Femur (tissue), 1 donor: Measurements from ENCODE around the gene TMEM232.

Experiments used
- DNase-seq: peaks from one replicate; pipeline ENCODE4 v3.0.0-alpha.2; 2017

TMEM232 gene

DNA sequence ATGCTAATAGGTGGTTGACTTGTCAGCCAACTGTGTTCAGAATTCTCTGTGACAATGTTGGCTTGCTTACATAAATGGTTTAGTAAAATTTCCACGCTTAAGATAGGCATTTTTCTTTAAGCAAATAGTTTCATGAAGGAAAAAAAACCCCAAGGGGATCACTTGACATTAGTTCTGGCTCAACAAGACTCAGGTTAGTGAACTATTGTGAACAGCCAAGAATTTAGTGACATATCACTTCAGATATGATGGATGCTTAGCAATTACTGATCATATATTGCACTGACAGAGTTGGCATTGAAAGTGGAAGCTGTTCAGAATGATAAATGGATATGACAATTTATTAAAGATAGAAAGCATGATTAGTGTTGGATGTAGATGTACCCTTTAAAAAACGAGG lies 218.5 kb downstream of the TMEM232 start:
- no peak for DNase-seq

GRCh38 chr5:110506378-110506777 lies 220.1 kb downstream of the TMEM232 start:
- no peak for DNase-seq

DNA sequence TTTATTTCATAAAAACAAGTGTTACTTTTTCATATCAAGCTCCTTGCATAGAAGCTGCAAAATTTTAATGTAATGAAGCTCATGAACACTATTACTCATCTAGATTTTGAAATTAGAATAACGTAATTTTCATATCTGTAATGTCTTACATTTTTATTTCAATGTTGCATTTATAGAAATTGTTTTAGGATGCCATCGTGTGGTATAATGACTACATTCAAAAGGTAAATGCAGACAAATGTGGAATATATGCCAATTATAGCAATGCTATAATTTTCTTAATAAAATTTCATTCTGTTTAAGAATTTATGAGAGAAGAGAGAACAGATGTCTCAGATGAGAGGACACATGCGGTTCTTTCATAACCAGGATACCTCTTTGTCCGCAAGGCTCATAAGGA lies 230.2 kb downstream of the TMEM232 start:
- no peak for DNase-seq

DNA sequence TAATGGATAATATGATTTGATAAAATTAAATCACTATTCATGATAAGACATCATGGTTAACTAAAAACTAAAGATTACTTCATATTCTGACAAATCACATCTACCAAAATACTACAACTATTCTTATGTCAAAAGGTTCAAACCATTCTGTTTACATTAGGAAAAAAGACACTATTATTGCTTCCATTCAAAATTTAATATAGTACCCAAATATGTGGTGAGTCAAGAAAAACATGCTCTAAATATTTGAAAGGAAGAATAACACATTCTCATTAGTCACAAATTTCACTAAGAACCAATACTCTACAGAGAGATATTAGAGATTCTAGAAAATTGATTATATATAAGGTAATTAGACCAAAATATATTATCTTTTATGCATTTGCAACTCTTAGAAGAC lies 234.0 kb downstream of the TMEM232 start:
- DNase-seq = no peak

DNA sequence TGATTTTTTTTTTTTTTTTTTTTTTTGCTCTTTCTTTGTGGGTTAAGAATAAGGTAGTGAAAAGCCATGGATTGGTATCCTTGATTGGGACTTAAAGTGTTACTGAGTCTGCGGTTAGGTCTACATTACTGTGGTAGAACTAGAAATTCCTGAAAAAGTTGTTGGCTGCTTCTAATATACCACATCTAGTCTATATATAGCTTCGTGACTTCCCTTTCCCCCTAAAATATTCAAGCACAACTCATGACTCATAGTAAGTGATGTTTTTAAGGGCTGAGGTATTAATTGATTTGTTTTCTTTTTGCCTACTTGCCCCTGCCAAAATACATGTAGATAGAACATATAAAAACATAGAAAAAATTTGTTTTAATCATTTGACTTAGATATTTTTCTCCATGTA lies 247.6 kb downstream of the TMEM232 start:
- no peak for DNase-seq

DNA sequence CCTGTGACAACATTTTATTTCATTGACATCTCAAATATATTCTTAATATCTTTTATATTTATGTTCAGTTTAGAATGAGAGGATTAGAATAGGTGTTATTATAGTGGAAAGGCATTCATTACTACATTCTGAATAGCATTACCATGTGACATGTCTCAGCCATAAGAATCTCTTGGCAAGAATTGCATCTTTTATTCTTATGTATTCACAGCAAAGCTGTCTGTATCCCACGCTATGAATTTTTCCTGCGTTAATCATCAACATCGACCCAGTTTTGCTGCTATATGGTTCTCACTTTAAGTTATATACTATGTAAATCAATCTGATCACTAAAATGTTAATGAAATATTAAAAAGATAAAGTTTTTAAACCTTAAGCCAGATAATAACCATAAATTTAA lies 248.6 kb downstream of the TMEM232 start:
- no peak for DNase-seq

DNA sequence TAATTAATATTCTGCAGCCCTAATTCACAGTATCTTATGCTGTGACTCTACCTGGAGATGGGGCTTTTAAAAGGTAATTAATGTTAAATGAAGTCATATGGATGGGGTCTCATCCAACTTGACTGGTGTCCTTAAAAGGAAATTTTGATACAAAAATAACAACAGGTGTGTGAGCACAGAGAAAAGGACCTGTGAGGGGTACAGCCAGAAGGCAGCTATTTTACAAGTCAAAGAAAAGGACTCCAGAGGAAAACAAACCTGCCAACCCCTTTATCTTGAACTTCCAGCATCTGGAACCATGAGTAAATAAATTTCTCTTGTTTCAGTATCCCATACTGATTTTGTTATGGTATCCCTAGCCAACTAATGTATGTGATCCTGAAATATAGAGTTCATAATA lies 250.3 kb downstream of the TMEM232 start:
- DNase-seq = no peak

DNA sequence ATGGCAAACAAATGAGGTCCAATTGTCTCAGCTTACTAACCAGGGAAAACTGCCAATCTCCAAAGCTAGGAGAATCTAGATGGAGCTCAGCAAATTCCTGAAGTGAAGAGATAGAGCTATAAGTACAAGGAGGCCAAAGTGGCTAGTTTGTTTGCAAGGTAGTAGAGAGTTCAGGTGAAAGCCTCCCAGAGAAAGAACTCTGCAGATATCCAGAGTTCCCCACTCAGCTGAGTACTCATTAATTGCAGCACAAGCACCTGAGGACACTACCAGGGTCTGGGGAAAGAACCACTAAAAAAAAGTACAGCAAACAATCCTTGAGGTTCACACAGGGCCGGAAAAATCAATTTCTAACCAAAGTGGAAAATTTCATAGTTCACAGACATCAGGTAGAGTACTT lies 250.9 kb downstream of the TMEM232 start:
- DNase-seq = no peak

- no peak for DNase-seq
Observed at GRCh38 chr5:110469486-110469885, 257.0 kb downstream of the TMEM232 start.

GRCh38 chr5:110463106-110463505 lies 263.4 kb downstream of the TMEM232 start:
- DNase-seq = no peak

DNA sequence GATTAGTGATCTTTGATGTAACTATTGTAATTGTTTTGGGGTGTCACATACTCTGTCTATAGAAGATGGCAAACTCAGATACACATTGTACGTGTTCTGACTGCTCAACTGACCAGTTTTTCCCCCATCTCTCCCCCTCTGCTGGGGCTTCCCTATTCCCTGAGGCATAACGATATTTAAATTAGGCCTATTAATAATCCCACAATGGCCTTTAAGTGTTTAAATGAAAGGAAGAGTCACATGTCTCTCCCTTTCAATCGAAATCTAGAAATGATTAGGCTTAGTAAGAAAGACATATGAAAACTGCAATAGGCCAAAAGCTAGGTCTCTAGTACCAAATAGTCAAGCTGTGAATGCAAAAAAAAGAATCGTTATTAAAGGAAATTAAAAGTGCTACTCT lies 265.6 kb downstream of the TMEM232 start:
- DNase-seq = no peak

GRCh38 chr5:110458313-110458712 lies 268.2 kb downstream of the TMEM232 start:
- DNase-seq = no peak

- no peak for DNase-seq
Observed at GRCh38 chr5:110442856-110443255, 283.6 kb downstream of the TMEM232 start.

- no peak for DNase-seq
Observed at GRCh38 chr5:110441035-110441434, 285.4 kb downstream of the TMEM232 start.

DNA sequence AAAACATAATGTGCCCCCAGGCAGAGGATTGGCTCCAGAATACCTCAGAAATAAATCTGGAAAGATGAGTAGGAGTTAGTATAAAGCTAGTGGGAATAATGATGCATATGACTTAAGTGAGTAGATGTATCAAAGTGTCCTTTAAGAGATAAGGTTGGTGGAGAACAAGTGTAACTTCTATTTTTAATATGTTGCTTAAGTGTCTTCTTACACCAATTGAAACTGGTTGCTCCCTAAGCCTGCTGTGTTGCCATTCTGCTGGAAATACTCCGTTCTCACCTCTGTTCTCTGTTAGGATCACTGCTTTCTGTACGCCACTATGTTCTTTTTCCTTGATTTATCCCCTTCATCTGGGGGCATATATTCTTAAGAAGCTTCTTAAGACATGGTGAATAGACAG lies 286.4 kb downstream of the TMEM232 start:
- DNase-seq = no peak

GRCh38 chr5:110439296-110439695 lies 287.2 kb downstream of the TMEM232 start:
- no peak for DNase-seq

DNA sequence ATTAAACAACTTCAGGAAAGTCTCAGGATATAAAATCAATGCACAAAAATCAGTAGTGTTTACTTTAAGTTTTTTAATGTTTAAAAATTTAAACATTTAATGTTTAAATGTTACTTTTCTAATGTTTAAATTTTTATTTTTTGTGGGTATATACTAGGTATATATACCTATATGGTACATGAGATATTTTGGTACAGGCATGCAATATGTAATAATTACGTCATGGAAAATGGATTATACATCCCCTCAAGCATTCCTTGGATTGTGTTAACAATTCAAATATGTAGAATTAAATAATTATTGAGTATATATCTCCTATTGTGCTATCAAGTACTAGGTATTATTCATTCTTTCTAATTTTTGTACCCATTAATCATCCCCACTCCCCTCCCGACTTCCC lies 291.3 kb downstream of the TMEM232 start:
- DNase-seq = no peak

DNA sequence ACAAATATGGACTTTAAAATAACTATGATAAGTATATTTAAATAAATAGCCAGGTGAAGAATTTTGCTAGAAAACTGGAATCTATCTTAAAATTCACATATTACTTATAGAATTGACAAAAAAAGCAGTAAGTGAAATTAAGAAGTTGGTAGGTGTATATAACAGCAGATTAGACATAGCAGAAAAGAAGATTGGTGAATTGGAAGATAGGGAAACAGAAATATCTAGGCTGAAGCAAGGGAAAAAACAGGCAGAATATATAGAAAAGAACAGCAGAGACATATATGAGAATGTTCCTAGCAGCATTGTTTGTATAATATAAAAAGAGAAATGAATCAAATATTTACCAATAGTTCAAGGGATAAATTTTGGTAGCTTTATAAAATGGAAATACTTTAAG lies 294.9 kb downstream of the TMEM232 start:
- no peak for DNase-seq

- no peak for DNase-seq
Observed at GRCh38 chr5:110414360-110414759, 312.1 kb downstream of the TMEM232 start.

DNA sequence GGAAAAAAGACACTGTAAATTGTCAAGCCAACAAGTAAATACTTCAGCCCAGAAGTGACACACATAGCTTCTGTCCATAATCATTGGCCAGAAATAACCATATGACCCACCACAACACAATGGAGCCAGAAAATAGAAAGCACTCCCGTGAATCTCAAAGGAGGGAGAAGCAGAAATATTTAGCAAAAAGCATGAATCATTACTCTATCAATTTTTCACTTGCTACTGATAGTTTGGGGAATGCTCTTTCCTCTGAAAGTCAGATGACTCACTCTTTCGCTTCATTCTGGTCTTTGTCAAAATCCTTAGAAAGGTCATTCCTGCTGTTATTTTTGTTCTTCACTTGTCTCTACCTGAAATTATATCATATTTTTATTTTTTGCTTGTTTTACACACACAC lies 312.6 kb downstream of the TMEM232 start:
- DNase-seq = no peak

DNA sequence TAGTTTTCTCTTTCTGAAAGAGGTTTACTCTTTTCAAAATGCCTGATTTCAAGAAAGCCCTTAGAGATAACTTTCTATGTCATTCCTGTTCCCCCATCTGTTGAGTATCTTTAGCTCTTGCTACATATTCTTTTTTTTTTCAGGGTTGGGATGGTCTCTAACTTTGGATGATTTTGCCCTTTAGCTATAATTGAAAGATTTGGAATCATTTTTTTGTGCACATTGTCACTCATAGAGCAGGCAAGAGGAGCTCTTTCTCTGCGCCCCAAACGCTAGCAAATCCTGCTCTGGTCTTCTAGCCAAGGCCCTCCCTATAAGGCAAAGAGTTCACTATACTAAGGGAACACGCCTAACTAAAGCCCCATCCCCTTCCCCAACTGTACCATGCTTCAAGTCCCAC lies 316.9 kb downstream of the TMEM232 start:
- no peak for DNase-seq

DNA sequence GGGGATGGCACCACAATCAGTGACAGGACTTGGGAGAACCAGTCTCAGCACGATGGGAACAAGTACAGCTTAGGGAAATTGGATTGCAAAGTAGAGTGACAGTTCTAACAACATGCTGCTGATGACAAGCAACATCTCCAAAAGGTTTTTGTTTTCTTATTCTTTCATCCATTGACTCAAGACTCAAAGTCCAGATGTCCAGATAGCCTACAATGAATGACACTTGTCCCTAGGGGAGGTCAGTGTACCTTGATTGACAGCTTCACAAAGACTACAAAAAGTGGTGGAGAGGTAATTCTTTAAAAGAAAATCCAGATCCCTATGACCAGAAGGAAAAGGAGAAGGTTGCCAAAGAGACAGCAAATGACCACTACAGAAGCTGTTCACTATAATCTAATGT lies 323.9 kb downstream of the TMEM232 start:
- DNase-seq = no peak

- no peak for DNase-seq
Observed at GRCh38 chr5:110401881-110402280, 324.6 kb downstream of the TMEM232 start.

DNA sequence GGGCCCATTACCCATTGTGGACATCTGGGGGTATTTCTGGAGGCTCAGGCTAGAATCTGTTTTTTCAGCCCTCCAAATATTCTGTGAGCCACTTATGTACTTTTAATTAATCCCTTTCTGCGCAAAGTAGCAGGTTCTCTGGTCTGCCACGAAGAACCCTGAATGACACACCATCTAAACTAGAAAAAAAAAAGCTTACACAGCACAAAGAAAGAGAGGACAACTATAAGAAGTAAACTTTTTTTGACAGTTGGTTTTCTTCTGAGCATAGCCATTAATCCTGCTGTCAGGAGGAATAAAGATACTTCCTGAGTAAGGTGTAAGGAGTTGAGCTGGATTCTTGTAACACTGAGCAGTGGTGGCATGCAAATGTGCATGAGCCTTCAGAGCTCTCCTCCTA lies 327.5 kb downstream of the TMEM232 start:
- no peak for DNase-seq

DNA sequence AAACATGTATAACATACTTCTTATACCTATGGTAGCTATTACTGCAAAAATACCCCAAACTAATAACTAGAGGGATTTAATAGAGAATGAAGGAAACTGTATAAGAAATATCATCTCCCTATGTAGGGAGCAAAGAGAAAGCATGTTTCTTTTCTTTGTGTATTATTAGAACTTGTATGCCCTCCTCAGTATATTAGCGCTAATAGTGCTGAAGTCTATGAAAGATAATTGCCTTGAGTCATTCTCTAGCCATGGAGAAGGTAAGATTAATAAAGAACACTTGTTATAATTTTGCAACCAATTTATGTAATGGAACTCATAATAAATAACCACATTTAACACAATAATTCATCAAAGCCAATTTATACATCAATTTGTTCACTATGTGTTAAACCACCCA lies 329.2 kb downstream of the TMEM232 start:
- no peak for DNase-seq

- DNase-seq = no peak
Observed at GRCh38 chr5:110386782-110387181, 339.7 kb downstream of the TMEM232 start.
